HG02610 (cell line): ENCODE measurements around the gene ZNF430.
A peak's percentile ranks its signal among the peaks of the same experiment; 100 is the strongest.
"Not testable (repeated sequence)": the region's sequence is repeated elsewhere in the genome, so short reads cannot be mapped to it uniquely, and the experiment has no call there.

Experiments
- ATAC-seq: cut with Tn5 transposase; IDR thresholded peaks from one replicate; pipeline ENCODE4 v1.9.1; 2021; ENCODE audit warnings: mild to moderate bottlenecking, moderate library complexity; ENCODE audit not compliant: unreplicated experiment

Gene ZNF430

DNA sequence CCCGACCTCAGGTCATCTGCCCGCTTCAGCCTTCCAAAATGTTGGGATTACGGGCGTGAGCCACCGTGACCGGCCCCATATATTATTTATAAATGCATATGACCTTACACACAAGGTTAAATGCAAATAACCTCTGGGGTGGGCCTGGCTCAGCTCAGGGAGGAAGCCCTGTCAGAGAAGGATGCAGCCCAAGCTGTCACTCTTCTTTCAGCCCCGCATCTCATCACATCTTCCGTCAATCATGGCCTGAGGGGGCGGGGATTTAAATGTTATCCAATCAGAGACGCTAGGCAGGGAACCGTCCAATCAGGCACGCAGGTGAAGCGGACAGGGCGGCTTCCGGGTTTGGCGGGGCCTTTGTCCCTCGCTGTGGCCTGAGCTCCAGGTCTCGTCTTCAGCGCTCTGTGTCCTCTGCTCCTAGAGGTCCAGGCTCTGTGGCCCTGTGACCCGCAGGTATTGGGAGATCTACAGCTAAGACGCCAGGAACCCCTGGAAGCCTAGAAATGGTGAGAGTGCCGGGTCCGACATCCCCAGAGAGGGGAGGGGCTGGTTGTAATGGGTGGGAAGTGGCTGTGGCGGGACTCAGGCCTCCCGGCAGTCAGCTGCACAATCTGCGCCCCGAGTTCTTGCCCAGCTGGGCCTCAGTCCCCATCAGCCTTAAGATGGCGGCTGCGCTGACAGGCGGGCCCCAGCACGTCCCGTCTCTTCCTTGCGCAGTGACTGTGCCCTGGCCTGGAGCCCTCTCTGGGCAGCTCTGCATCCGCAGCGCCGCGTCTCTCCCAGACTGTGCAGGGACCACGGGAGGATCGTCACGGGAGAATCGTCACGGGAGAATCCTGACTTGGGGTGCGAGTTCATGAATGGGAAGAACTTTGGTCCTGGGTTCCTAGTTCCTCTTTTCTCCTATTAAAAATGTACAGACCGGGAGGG, at the start of gene ZNF430:
TSS of gene ZNF430 (plus strand) at position 360 of the 930 bp plus-strand sequence. CDS start at position 504, 144 bp downstream.
- peak; percentile 96 for ATAC-seq

DNA sequence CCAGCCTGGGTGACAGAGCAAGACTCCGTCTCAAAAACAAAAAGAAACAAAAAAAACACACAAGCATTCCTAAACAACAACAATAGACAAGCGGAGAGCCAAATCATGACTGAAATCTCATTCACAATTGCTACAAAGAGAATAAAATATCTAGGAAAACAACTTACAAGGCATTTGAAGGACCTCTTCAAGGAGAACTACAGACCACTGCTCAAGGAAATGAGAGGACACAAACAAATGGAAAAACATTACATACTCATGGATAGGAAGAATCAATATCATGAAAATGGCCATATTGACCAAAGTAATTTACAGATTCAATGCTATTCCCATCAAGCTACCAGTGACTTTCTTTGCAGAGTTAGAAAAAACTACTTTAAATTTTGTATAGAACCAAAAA, 27.7 kb upstream of the ZNF430 start:
- ATAC-seq, result not testable (repeated sequence)

DNA sequence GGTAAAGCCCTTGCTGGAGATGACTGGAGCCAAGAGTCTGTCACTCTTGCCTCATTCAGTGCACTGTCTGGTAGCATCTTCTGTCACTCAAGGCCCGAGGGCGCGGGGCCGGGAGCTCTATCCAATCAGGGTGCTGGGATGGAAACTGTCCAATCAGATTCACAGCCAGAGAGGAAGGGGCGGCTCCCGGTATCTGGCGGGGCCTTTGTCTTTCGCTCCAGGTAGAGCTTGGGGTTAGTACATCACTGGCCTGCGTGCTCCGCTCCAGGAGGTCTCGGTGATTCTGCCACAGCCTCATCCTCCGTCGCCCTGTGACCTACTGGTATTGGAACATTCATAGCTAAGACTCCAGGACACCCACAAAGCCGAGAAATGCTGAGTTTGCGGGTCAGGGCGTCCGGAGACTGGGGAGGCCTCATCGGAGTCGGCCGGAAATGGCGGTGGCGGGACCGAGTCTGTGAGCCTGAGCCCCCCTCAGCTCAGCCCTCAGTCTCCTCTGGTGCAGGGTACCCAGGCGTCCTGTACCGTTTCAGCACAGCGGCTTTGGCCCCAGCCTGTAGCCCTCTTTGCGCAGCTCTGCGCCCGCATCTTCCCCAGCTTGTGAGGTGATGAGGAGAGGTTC, 20.6 kb upstream of the ZNF430 start:
- ATAC-seq, result peak; percentile 99

GRCh38 chr19:21021238-21021637, 781 bp downstream of the ZNF430 start:
- ATAC-seq, result not testable (repeated sequence)

DNA sequence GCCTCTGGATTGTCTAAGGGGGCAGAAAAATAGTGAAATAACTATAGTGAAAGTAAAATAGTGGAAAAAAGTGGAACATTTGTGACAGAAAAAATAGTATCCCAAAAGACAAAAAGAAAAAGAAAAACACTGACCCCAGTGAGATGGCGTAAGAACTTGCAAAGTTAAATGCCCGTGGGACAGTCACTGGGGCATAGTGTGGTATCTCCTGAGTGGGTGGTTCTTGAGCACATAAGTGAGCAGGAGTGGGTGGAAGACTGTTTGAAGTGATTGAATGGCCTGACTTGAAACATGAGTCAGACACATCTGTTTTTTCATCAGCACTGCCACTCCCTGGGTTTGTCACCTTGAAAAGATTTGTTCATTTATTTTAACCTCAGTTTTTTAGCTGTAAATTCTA, 2.5 kb downstream of the ZNF430 start:
- no peak for ATAC-seq

GRCh38 chr19:21023901-21024300, 3.4 kb downstream of the ZNF430 start:
- no peak for ATAC-seq

GRCh38 chr19:21028969-21029268, 8.5 kb downstream of the ZNF430 start:
- no peak for ATAC-seq

DNA sequence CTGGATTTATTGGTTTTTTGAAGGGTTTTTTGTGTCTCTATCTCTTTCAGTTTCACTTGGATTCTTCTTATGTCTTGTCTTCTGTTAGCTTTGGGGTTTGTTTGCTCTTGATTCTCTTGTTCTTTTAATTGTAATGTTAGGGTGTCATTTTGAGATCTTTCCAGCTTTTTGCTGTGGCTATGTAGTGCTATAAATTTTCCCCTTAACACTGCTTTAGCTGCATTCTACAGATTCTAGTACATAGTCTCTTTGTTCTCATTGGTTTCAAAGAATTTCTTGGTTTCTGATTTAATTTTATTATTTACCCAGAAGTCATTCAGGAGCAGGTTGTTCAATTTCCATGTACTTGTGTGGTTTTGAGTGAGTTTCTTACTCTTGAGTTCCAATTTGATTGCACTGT, 24.6 kb downstream of the ZNF430 start:
- no peak for ATAC-seq

- ATAC-seq, result no peak
These were observed 26.0 kb downstream of the ZNF430 start for GRCh38 chr19:21046489-21046888.

GRCh38 chr19:21047716-21048115, 27.3 kb downstream of the ZNF430 start:
- ATAC-seq, result no peak

GRCh38 chr19:21052902-21053301, 32.4 kb downstream of the ZNF430 start:
- no peak for ATAC-seq

DNA sequence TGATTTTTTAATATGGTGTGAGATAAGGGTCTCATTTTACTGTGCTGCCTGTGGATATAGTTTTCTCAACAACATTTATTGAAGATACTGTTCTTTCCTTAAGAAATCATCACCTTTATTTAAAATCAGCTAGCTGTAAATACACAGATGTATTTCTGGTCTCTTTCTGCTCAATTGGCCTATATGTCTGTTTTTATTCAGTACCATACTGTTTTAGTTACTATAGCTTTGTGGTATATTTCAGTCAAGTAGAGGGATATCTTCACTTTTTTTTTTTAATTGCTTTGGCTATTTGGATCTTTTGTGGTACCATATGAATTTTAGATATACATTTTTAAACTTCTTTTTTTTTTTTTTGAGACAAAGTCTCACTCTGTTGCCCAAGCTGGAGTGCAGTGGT, 44.9 kb downstream of the ZNF430 start:
- no peak for ATAC-seq

DNA sequence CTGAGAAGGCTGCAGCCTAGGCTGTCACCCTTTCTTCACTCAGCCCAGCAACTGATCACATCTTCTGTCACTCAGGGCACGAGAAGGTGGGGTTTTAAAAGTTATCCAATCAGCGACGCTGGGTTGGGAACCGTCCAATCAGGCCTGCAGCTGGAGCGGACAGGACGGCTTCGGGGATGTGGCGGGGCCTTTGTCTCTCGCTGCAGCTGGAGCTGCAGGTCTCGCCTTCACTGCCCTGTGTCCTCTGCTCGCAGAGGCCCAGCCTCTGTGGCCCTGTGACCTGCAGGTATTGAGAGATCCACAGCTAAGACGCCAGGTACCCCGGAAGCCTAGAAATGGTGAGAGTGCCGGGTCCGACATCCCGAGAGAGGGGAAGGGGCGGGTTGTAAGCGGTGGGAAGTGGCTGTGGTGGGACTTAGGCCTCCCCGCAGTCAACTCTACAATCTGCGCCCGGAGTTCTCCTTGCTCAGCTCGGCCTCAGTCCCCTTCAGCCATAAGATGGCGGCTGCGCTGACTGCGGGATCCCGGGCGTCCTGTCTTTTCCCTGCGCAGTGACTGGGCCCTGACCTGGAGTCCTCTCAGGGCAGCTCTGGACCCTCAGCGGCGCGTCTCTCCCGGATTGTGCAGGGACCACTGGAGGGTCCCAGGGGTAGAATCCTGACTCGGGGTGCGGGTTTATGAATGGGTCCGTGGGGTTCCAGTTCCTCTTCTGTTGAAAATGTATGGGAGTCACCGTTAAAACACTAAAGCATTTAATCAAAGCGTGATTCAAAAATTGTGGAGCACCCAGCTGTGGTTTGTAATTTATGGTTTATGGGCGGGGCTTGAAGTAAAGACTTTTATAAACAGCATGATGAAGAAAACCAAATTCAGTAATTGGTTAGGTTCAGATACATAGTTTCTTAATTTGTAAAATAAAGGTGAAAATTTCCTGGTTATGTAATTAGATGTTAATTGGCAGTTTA, 61.8 kb downstream of the ZNF430 start, which contains the start of gene ZNF714:
TSS of gene ZNF714 (plus strand) at position 193 of the 965 bp plus-strand sequence. CDS start 16,066 bp downstream, outside the sequence.
- ATAC-seq, result peak; percentile 95

GRCh38 chr19:21084343-21084742, 63.9 kb downstream of the ZNF430 start:
- no peak for ATAC-seq

DNA sequence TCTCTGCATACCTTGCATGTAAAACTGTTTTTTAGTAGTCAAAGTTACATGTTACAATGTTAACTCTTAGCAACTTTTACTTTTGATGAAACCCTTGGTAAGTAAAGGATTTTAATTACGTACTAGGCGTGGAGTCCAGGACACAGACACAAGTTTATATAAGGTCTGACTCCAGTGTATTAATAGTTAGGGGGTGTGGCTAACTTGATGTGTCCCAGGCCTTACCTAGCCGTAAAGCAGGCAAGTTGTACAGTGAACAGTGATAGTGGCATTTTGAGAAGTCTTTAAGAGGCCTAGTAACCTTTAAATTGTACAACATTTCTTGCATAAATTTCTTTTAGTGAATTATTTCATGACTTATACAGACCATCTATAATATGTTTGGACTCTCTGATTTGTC, 67.4 kb downstream of the ZNF430 start:
- ATAC-seq, result no peak

DNA sequence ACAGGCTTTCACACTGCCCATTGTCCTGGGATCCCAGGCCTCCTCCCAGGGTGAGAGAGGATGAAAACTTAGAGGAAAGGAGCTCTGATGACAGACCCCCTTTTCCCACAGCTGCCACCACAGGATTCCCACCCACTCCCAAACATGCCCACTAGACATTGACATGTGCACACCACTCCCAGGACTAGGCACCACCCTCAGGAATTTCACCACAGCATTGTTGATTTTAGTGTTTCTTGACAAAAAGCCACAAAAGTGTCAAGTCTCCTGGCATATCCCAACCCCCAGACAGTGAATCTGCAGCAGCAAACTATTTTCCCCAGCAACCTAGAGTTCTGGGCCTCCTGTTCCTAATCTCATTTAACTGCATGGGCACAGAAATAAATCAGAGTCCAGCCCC, 71.7 kb downstream of the ZNF430 start:
- no peak for ATAC-seq

GRCh38 chr19:21094347-21095025, 74.0 kb downstream of the ZNF430 start:
- ATAC-seq, result no peak

DNA sequence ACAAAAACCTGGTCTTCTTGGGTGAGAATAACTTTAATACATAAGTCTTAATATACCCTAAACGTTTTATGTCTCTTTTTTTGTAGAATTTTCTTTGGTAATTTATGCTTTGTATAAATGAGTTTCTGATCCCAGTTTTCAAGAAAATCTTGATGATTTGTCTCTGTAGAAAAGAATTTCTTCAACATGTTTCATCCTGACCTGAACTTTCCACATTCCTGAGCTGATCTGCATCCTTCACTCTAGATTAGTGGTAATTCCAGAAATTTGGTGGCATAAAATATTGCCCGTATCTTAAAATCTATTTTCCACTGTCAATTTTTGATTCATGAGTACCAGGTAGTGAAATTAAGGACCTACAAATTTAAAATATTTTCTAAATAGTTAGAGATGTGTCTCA, 77.8 kb downstream of the ZNF430 start:
- no peak for ATAC-seq

GRCh38 chr19:21101521-21102242, 81.2 kb downstream of the ZNF430 start:
- no peak for ATAC-seq

DNA sequence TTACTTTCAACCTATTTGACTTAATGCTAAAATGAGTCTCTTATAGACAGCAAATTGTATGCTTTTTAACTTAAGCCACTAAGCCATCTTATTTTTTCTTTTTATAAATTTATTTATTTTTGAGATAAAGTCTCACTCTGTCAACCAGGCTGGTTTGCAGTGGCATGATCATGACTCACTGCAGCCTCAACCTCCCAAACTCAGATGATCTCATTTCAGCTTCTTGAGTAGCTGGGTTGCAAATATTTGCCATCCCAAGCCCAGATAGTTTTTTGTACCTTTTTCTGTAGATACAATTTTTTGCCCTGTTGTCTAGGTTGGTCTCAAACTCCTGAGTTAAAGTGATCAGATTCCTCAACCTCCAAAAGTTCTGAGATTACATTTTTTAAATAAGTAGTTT, 88.7 kb downstream of the ZNF430 start:
- ATAC-seq, result no peak
